PFSK-1 (cell line): ENCODE data around the gene SETDB2.

ENCODE experiments used
- FOXP2 ChIP-seq: optimal IDR thresholded peaks from 2 replicates; pipeline ENCODE3; 2011; ENCODE audit warnings: borderline replicate concordance, control low read depth, inconsistent platforms; ENCODE audit not compliant: insufficient read depth; ENCODE audit errors: extremely low read length, extremely low read depth
- POLR2AphosphoS5 ChIP-seq: IDR thresholded peaks from 2 replicates; pipeline ENCODE4 v1.6.1; 2012; ENCODE audit warnings: low read depth, mild to moderate bottlenecking, control low read depth, low read length, moderate library complexity
- SIN3A ChIP-seq: IDR thresholded peaks from 2 replicates; pipeline ENCODE4 v1.6.1; 2012; ENCODE audit warnings: mild to moderate bottlenecking, low read length, moderate library complexity, borderline replicate concordance; ENCODE audit not compliant: insufficient read depth
- TAF1 ChIP-seq: IDR thresholded peaks from 2 replicates; pipeline ENCODE4 v1.6.1; 2012; ENCODE audit warnings: low read length, control low read depth, borderline replicate concordance; ENCODE audit not compliant: insufficient read depth
- TF ChIP-seq, protein P1 (sequence below), 2 experiments: IDR thresholded peaks; 2 replicates each; pipeline versions ENCODE4 v1.6.1 to v1.8.0; 2011 to 2012; ENCODE audit warnings: low read depth in 2 of 2, low read length in 2 of 2, control low read depth in 1 of 2, inconsistent platforms in 1 of 2, mild to moderate bottlenecking in 1 of 2, moderate library complexity in 1 of 2; ENCODE audit not compliant: insufficient read depth in 1 of 2

Gene SETDB2

DNA sequence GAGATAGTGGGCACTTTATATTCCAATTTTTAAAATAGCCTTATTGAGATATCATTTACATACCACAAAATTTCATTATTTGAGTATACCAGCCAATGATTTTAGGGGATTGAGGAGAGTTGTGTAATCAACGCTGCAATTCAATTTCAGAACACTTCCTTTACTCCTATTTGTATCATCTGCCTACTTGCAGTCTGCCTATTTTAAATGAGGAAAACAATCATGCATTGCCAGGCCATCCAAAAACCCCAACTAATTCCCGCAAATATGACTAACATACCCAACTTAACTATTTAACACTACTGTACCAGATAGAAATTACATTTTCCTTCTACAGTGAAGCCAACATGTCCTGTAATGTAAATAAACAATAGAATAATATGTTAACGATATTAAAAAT lies 26.9 kb upstream of the SETDB2 start:
- TF ChIP-seq POLR2AphosphoS5 (no peak), TAF1 (no peak), FOXP2 (no peak), SIN3A (no peak)
- TF ChIP-seq, protein P1, sequence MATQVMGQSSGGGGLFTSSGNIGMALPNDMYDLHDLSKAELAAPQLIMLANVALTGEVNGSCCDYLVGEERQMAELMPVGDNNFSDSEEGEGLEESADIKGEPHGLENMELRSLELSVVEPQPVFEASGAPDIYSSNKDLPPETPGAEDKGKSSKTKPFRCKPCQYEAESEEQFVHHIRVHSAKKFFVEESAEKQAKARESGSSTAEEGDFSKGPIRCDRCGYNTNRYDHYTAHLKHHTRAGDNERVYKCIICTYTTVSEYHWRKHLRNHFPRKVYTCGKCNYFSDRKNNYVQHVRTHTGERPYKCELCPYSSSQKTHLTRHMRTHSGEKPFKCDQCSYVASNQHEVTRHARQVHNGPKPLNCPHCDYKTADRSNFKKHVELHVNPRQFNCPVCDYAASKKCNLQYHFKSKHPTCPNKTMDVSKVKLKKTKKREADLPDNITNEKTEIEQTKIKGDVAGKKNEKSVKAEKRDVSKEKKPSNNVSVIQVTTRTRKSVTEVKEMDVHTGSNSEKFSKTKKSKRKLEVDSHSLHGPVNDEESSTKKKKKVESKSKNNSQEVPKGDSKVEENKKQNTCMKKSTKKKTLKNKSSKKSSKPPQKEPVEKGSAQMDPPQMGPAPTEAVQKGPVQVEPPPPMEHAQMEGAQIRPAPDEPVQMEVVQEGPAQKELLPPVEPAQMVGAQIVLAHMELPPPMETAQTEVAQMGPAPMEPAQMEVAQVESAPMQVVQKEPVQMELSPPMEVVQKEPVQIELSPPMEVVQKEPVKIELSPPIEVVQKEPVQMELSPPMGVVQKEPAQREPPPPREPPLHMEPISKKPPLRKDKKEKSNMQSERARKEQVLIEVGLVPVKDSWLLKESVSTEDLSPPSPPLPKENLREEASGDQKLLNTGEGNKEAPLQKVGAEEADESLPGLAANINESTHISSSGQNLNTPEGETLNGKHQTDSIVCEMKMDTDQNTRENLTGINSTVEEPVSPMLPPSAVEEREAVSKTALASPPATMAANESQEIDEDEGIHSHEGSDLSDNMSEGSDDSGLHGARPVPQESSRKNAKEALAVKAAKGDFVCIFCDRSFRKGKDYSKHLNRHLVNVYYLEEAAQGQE (IDR thresholded peaks at IDR 0.05; ENCODE audit: insufficient read depth in 1 of 2, low read depth in 2 of 2, low read length in 2 of 2): no peak

DNA sequence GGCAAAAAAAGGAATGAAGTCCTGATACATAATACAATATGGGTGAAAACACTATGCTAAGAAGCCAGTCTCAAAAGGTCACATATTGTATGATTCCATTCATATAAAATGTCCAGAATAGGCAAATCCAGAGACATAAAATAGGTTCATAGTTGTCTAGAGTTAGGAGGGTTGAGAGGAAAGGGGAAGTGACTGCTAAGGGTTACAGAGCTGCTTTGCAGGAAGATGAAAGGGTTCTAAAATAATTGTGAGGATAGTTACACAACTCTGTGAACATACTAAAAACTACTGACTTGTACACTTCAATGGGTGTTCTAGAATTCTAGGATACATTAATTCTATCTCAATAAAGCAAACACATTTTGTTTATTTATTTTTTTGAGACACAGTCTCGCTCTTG lies 25.9 kb upstream of the SETDB2 start:
- TF ChIP-seq FOXP2: no peak
- no peak for TF ChIP-seq POLR2AphosphoS5
- TF ChIP-seq, protein P1 (IDR thresholded peaks at IDR 0.05; ENCODE audit: insufficient read depth in 1 of 2, low read depth in 2 of 2, low read length in 2 of 2): no peak
- no peak for TF ChIP-seq TAF1
- TF ChIP-seq SIN3A: no peak

DNA sequence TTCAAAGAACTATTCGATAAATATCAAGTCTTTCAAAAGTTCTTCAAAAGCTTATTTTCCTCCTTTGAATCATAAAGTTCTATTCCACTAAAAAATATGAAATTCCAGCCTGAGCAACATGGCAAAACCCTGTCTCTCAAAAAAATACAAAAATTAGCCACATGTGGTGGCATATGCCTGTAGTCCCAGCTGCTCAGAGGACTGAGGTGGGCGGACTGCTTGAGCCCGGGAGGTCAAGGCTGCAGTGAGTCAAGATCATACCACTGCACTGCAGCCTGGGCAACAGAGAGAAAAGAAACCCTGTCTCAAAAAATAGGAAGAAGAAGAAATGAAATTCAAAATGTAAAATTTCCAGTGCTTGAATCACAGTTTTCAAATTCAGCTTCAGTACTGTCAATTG lies 24.8 kb upstream of the SETDB2 start:
- no peak for TF ChIP-seq FOXP2
- TF ChIP-seq SIN3A: no peak
- TF ChIP-seq POLR2AphosphoS5: no peak
- TF ChIP-seq, protein P1 (IDR thresholded peaks at IDR 0.05; ENCODE audit: insufficient read depth in 1 of 2, low read depth in 2 of 2, low read length in 2 of 2): no peak
- TF ChIP-seq TAF1: no peak

DNA sequence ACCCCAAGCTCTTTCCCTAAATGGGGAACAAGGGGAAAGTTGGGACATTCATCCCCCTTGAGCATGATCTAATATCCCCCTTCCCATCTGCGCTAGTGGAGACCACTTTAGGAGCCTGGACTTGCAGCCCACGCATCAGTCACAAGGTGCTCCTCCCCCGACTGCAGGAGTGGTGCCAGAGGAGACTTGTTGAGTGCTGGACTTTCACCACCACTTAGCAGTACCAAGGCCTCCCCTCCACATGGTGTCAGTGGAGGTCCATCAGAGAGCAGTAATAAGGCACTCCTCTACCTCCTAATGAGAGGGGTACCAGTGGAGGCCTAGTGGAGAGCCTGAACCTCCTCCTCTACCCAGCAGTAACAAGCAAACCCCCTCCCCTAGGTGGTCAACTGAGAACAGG lies 22.7 kb upstream of the SETDB2 start:
- TF ChIP-seq, protein P1 (IDR thresholded peaks at IDR 0.05; ENCODE audit: insufficient read depth in 1 of 2, low read depth in 2 of 2, low read length in 2 of 2): no peak
- TF ChIP-seq FOXP2 (no peak), POLR2AphosphoS5 (no peak), TAF1 (no peak), SIN3A (no peak)

DNA sequence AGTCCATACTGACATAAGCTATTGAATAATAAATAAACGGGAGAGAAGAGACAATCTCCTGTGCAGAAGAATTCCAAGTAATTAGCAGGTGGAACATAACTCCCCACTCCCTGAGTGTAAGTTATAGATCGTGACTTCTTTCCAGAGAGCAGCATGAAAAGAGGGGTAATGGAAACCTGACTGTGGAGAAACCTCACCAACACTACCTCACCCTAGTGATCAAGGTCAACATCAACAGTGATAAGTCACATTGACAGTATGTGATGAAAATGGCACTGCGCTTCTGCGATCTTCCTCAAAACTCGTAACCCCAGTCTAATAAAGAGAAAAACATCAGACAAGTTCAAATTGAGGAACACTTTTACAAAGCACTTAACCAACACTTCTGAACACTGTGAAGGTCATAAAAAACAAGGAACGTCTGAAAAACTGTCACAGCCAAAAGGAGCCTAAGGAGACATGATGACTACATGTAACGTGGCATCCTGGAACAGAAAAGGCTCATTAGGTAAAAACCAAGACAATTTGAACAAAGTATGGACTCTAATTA lies 20.0 kb upstream of the SETDB2 start:
- TF ChIP-seq SIN3A: no peak
- no peak for TF ChIP-seq FOXP2
- no peak for TF ChIP-seq POLR2AphosphoS5
- TF ChIP-seq TAF1: no peak
- TF ChIP-seq, protein P1 (IDR thresholded peaks at IDR 0.05; ENCODE audit: insufficient read depth in 1 of 2, low read depth in 2 of 2, low read length in 2 of 2): no peak
